A549 (cell line): ENCODE measurements around the gene GCHFR.

Experiments used
- CTCF ChIP-seq: fragments of >200 bp; sonication (Bioruptor Twin); formaldehyde crosslinking; IDR thresholded peaks from 3 replicates; pipeline ENCODE4 v1.5.1; 2016
- EP300 ChIP-seq, 2 experiments: fragments of >200 bp; sonication (Bioruptor Twin); formaldehyde crosslinking; IDR thresholded peaks; 2 replicates in 1 of 2; 3 replicates in 1 of 2; pipeline ENCODE4 v1.6.1; 2016 to 2017
- JUN ChIP-seq, 2 experiments: fragments of >200 bp; sonication (Bioruptor Twin); formaldehyde crosslinking; IDR thresholded peaks; 2 replicates in 1 of 2; 3 replicates in 1 of 2; pipeline ENCODE4 v1.6.1; 2016 to 2017
- NFE2L2 ChIP-seq: fragments of 150-350 bp; conservative IDR thresholded peaks from 2 replicates; pipeline ENCODE4 v1.6.1; 2014; ENCODE audit warnings: low read length
- POLR2A ChIP-seq: IDR thresholded peaks from 2 replicates; pipeline ENCODE4 v1.6.1; 2012; ENCODE audit warnings: mild to moderate bottlenecking, low read length
- REST ChIP-seq: fragments of 200-600 bp; sonication (generic); IDR thresholded peaks from 2 replicates; pipeline ENCODE4 v1.6.1; 2016; ENCODE audit warnings: antibody characterized with exemption, mild to moderate bottlenecking, moderate library complexity

GRCh38 chr15:40812721-40813425 is 49.0 kb downstream of the GCHFR start:
- TF ChIP-seq CTCF (no peak), POLR2A (no peak), JUN (IDR thresholded peaks at IDR 0.05) (no peak), REST (no peak), EP300 (IDR thresholded peaks at IDR 0.05) (no peak), NFE2L2 (no peak)
